ENCODE measurements around the gene SPA17.

The SPA17 gene

GRCh38 chr11:124673333-124674167, at the start of gene SPA17, which contains the start of gene SIAE:
TSS of gene SPA17 (plus strand) at chr11:124673904. CDS start at chr11:124675265, 1,361 bp downstream.
TSS of gene SIAE (minus strand) at chr11:124673739. CDS start at chr11:124673708, 31 bp downstream.
- in situ Hi-C loops (cut with HindIII; ENCODE audit: low sequenced_read_pairs) = no loop called here
- peak; percentile 93 for DNase-seq (ENCODE audit: low read depth)
- peak within 1 kb of the TSS; percentile 73 for H3K4me3 ChIP-seq (ENCODE audit: low read depth, low read length)
- TF ChIP-seq, protein P1, sequence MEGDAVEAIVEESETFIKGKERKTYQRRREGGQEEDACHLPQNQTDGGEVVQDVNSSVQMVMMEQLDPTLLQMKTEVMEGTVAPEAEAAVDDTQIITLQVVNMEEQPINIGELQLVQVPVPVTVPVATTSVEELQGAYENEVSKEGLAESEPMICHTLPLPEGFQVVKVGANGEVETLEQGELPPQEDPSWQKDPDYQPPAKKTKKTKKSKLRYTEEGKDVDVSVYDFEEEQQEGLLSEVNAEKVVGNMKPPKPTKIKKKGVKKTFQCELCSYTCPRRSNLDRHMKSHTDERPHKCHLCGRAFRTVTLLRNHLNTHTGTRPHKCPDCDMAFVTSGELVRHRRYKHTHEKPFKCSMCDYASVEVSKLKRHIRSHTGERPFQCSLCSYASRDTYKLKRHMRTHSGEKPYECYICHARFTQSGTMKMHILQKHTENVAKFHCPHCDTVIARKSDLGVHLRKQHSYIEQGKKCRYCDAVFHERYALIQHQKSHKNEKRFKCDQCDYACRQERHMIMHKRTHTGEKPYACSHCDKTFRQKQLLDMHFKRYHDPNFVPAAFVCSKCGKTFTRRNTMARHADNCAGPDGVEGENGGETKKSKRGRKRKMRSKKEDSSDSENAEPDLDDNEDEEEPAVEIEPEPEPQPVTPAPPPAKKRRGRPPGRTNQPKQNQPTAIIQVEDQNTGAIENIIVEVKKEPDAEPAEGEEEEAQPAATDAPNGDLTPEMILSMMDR (IDR thresholded peaks at IDR 0.05; ENCODE audit: low read depth, low read length, missing control alignments) = no peak

DNA sequence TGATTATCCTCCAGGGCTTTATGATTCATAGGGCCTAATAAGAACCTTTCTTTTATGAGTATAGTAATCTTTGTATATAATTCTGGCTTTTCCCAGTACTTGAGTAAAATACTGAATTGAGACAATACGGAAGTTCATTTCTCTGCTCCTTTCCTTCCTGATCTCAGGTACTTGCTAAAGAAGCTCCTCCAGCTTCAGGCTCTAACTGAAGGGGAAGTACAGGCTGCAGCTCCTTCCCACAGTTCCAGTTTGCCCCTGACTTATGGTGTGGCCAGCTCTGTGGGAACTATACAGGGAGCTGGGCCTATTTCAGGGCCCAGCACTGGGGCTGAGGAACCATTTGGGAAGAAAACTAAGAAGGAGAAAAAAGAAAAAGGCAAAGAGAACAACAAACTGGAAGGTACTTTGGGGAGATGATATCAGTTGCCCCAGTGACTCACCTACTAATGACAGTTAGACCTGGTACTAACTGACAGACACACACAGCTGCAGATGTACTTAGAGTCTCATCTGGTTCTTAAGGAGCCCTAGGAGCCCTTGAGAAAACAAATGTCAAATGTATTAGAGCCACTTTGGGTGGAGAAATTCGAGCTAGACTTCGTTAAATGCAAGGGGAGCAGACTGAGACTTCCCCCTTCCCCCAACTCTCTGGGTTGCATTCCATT, 48.1 kb upstream of the SPA17 start:
- in situ Hi-C loops (cut with HindIII; ENCODE audit: low sequenced_read_pairs) = no loop called here
- TF ChIP-seq, protein P1 (IDR thresholded peaks at IDR 0.05; ENCODE audit: low read depth, low read length, missing control alignments) = no peak
- H3K4me3 ChIP-seq (ENCODE audit: low read depth, low read length) = no peak overlapping the region
- no peak for DNase-seq (ENCODE audit: low read depth)

GRCh38 chr11:124627546-124627945, 46.2 kb upstream of the SPA17 start:
- in situ Hi-C loops (cut with HindIII; ENCODE audit: low sequenced_read_pairs) = no loop called here
- no peak for DNase-seq (ENCODE audit: low read depth)
- TF ChIP-seq, protein P1 (IDR thresholded peaks at IDR 0.05; ENCODE audit: low read depth, low read length, missing control alignments) = no peak
- no peak overlapping the region for H3K4me3 ChIP-seq (ENCODE audit: low read depth, low read length)

- TF ChIP-seq, protein P1 (IDR thresholded peaks at IDR 0.05; ENCODE audit: low read depth, low read length, missing control alignments) = no peak
- no peak overlapping the region for H3K4me3 ChIP-seq (ENCODE audit: low read depth, low read length)
- in situ Hi-C loops (cut with HindIII; ENCODE audit: low sequenced_read_pairs) = no loop called here
- DNase-seq (ENCODE audit: low read depth) = no peak
Measured at GRCh38 chr11:124629961-124630360, 43.7 kb upstream of the SPA17 start.

DNA sequence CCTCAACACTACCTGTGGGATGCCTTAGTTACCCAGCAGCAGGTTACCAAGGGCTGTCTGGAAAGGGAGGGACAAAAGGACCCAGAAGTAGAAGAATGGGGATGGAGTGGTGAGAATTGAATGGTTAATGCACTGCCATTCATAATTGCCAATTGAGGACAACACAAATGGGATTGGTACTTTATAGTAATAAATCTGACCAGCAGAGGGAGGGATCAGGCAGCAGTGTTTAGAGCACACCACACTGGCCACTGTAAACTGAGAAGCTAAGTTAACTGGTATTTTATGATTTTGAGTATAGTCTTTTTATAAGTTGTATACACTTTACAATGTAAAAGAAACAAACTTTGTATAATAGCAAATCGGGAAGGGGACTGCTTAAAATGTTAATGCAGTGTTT, 40.3 kb upstream of the SPA17 start:
- no peak overlapping the region for H3K4me3 ChIP-seq (ENCODE audit: low read depth, low read length)
- DNase-seq (ENCODE audit: low read depth) = no peak
- TF ChIP-seq, protein P1 (IDR thresholded peaks at IDR 0.05; ENCODE audit: low read depth, low read length, missing control alignments) = peak; percentile 50
- in situ Hi-C loops (cut with HindIII; ENCODE audit: low sequenced_read_pairs) = no loop called here

DNA sequence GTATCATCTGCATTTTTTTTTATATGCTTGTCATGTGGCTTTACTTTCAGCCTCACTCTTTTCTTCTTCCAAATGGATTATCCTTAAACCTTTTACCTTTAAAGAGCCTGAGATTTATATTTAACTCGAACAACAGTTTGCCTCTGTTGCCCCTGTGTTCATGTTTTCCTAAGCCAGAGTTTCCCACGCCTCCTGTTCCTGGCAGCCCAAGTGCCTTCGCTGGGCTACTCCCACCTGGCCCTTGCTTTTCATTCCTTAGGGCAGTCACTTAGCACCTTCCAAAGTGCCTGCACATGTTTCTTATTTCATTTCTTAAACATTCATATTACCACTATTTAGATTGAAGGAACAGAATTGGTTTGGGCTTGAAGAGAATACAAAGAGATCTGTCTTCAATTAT, 37.8 kb upstream of the SPA17 start:
- no peak overlapping the region for H3K4me3 ChIP-seq (ENCODE audit: low read depth, low read length)
- TF ChIP-seq, protein P1 (IDR thresholded peaks at IDR 0.05; ENCODE audit: low read depth, low read length, missing control alignments) = no peak
- DNase-seq (ENCODE audit: low read depth) = no peak
- in situ Hi-C loops (cut with HindIII; ENCODE audit: low sequenced_read_pairs) = no loop called here
